ENCODE results near the gene SCGB3A1.

SCGB3A1 gene

DNA sequence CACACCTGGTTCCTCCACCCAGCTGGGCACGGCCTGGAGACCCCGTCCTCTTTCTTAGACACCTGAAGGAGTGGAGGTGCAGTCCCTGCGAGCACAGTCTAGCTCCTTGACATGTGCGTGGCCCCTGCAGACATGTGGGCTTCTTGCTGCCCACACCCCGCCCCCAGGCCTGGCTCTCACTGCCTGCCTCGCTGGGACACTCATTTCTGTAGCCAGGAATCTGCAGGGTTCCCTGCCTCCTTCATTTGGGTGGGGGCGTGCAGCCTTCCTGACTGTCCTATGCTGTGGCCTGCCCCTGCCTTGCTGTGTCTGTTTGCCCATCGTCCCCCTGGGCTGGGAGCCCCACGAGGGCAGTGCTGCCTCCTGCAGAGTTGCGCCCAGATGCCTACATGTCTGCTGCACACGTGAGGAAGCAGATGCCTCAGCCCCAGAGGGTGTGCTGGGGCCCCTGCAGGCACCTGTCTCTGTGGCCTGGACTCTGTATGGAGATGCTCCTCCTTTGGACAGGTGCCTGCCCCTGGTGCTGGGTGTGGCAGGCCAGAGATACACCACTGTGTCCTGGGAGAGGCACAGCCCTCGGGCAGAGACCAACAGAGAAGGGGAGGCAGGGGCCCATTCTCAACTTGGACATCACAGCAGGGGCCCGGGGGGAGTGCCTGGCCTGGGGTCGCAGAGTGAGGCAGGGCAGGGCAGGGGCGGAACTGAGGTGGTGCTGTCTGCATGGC is 35.5 kb upstream of the SCGB3A1 start:
- DNase-seq, result no peak
- Histone ChIP-seq H3K27me3 (ENCODE audit: insufficient read depth, low read depth, severe bottlenecking) (no peaks in the 10 kb centered on the region), H3K4me3 (ENCODE audit: low read depth, low read length) (no peak overlapping the region), H3K27ac (no peak overlapping the region), H3K9me3 (ENCODE audit: severe bottlenecking) (no peaks in the 10 kb centered on the region), H3K36me3 (no peaks in the 10 kb centered on the region)
- TF ChIP-seq, protein P1, sequence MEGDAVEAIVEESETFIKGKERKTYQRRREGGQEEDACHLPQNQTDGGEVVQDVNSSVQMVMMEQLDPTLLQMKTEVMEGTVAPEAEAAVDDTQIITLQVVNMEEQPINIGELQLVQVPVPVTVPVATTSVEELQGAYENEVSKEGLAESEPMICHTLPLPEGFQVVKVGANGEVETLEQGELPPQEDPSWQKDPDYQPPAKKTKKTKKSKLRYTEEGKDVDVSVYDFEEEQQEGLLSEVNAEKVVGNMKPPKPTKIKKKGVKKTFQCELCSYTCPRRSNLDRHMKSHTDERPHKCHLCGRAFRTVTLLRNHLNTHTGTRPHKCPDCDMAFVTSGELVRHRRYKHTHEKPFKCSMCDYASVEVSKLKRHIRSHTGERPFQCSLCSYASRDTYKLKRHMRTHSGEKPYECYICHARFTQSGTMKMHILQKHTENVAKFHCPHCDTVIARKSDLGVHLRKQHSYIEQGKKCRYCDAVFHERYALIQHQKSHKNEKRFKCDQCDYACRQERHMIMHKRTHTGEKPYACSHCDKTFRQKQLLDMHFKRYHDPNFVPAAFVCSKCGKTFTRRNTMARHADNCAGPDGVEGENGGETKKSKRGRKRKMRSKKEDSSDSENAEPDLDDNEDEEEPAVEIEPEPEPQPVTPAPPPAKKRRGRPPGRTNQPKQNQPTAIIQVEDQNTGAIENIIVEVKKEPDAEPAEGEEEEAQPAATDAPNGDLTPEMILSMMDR (IDR thresholded peaks at IDR 0.05; ENCODE audit: low read depth, low read length), result no peak

DNA sequence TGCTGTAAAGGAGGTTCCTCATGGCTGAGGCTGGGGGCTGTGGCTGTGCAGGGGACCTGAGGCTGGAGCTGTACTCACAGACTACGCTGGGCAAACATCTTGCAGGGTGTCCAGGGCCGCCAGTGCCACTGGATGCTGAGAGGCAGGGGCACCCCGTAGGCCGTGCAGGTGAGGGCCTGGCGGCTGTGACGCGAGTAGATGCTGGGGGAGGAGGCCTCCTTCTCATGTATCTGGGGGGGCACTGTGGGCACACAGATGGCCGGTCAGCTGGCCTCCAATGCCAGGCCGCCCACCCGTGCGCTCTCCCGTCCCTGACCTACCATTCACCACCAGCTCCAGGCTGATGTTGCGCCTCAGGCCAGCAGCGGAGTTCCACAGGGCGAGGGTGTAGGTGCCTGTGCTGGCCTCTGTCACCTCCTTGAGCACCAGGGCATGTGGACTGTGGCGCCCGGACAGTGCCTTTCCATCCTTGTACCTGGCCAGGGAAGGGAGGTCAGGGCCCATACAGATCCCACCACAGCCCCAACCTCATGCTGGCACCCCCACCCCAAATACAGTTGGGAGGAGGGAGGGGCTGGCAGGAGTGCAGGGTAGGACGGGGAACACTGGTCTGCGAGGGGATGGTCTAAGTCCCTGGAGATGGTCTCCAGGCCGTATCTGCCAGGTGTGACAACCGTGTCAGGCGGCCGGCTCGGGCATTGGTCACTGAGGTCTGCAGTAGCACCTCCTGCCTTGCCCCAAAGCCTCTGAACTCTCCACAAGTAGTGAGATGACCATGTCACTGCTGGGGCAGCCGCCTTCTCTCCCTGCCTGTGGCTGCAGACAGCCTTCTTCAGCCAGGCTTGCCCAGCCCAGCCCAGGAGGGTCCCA is 34.7 kb upstream of the SCGB3A1 start:
- Histone ChIP-seq H3K36me3 (no peaks in the 10 kb centered on the region), H3K27me3 (ENCODE audit: insufficient read depth, low read depth, severe bottlenecking) (no peaks in the 10 kb centered on the region), H3K27ac (no peak overlapping the region), H3K9me3 (ENCODE audit: severe bottlenecking) (no peaks in the 10 kb centered on the region), H3K4me3 (ENCODE audit: low read depth, low read length) (no peak overlapping the region)
- no peak for DNase-seq
- TF ChIP-seq, protein P1 (IDR thresholded peaks at IDR 0.05; ENCODE audit: low read depth, low read length), result no peak

DNA sequence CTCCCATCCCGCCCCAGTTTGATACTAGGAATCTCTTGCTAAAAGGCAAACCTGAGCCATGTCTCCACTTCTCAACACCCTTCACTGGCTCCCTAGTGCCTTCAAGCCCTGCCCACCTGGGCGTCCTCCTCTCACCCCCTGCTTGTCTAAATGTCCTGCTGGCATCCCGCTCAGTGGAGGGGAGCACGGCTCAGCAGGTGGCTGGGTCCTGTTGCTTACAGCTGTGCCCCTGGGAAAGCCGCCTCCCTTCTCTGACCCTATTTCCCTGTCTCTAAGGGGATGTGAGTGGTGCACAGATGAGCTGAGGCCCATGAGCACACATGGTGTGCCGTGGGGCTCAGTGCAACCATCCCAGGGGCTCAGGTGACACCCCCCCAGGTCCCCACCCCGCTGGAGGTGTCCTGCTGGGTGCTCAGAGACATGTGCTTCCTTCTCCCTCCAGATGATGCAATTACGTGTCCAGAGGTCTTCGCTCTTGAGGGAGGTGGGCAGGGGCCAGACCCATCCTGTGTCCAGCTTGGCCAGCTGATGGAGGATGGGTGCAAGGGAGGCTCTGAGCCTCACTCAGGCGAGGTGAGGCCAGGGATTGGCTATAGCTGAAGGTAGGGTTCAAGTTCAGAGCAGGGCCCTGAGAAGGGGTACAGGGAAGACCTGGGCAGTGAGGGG is 34.0 kb upstream of the SCGB3A1 start:
- H3K4me3 ChIP-seq (ENCODE audit: low read depth, low read length), result no peak overlapping the region
- TF ChIP-seq, protein P1 (IDR thresholded peaks at IDR 0.05; ENCODE audit: low read depth, low read length), result no peak
- no peaks in the 10 kb centered on the region for H3K36me3 ChIP-seq
- H3K9me3 ChIP-seq (ENCODE audit: severe bottlenecking), result no peaks in the 10 kb centered on the region
- H3K27ac ChIP-seq, result no peak overlapping the region
- no peaks in the 10 kb centered on the region for H3K27me3 ChIP-seq (ENCODE audit: insufficient read depth, low read depth, severe bottlenecking)
- no peak for DNase-seq

DNA sequence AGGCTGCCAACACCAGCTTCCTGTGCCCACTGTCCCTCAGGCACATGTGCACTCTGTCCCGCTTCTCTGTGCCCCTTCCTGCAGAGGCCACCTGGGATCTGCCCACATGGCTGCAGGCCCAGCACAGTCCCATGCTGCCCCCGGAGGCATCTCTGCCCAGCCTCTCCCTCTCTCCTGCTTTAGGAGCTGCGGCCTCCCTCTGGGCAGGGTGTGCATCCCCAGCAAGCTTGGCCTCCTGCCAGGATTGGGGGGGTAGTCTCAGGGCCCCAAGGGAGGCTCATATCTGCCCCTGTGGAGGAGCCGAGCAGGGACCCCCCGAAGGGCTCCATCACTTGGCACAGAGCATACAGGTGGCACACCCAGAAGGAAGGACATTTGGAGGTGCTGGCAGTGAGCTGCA is 33.3 kb upstream of the SCGB3A1 start:
- Histone ChIP-seq H3K9me3 (ENCODE audit: severe bottlenecking) (no peaks in the 10 kb centered on the region), H3K36me3 (no peaks in the 10 kb centered on the region), H3K27ac (no peak overlapping the region), H3K27me3 (ENCODE audit: insufficient read depth, low read depth, severe bottlenecking) (no peaks in the 10 kb centered on the region), H3K4me3 (ENCODE audit: low read depth, low read length) (no peak overlapping the region)
- TF ChIP-seq, protein P1 (IDR thresholded peaks at IDR 0.05; ENCODE audit: low read depth, low read length), result no peak
- DNase-seq, result no peak

DNA sequence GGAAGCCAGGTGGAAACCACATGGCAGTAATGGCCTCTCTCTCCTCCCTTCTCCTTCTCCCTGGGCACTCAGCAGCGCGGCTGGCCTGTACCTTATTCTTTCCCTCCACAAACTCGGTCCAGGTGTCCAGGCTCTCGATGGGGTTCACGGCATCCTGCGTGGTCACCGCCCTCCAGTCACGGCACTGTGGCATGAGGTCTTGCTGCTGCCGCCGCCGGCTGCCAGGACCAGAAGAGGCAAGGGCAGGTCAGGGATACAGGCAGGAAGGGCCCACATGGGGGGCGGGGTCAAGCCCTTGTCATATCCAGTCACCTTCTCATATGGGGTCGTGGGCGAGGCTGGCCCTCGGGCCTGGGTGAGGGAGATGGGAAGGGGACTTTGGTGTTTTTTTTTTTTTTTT is 32.5 kb upstream of the SCGB3A1 start:
- Histone ChIP-seq H3K9me3 (ENCODE audit: severe bottlenecking) (no peaks in the 10 kb centered on the region), H3K27ac (no peak overlapping the region), H3K4me3 (ENCODE audit: low read depth, low read length) (no peak overlapping the region), H3K27me3 (ENCODE audit: insufficient read depth, low read depth, severe bottlenecking) (no peaks in the 10 kb centered on the region), H3K36me3 (no peaks in the 10 kb centered on the region)
- TF ChIP-seq, protein P1 (IDR thresholded peaks at IDR 0.05; ENCODE audit: low read depth, low read length), result no peak
- DNase-seq, result no peak
